ENCODE measurements around the gene ELP6.

DNA sequence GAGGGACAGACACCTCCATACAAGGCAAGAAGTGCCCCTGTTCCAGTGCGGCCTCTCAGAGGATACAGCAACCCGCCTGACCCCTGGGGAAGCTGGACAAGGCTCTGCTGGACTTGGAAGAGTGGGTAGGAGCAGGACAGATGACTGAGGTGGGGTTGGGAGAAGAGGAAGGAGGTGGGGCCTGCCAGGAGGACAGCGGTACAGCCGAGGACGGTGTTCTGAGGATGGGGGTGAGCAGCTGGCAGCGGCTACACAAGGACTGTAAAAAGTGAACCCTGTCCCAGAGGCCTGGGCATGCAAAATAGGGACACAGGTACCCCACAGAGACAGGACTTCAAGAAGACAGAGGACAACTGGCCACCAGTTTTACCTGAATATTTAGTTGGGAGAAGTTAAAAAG is 23.5 kb upstream of the ELP6 start:
- TF ChIP-seq, protein P1, sequence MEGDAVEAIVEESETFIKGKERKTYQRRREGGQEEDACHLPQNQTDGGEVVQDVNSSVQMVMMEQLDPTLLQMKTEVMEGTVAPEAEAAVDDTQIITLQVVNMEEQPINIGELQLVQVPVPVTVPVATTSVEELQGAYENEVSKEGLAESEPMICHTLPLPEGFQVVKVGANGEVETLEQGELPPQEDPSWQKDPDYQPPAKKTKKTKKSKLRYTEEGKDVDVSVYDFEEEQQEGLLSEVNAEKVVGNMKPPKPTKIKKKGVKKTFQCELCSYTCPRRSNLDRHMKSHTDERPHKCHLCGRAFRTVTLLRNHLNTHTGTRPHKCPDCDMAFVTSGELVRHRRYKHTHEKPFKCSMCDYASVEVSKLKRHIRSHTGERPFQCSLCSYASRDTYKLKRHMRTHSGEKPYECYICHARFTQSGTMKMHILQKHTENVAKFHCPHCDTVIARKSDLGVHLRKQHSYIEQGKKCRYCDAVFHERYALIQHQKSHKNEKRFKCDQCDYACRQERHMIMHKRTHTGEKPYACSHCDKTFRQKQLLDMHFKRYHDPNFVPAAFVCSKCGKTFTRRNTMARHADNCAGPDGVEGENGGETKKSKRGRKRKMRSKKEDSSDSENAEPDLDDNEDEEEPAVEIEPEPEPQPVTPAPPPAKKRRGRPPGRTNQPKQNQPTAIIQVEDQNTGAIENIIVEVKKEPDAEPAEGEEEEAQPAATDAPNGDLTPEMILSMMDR (IDR thresholded peaks at IDR 0.05), result no peak
- no peak for TF ChIP-seq EZH2 (IDR thresholded peaks at IDR 0.05; ENCODE audit: borderline replicate concordance, insufficient read depth, low read depth, low read length, poor library complexity, severe bottlenecking)

Measured in B cell (primary cell).